ENCODE measurements around the gene CACNA1A.
"Not testable (repeated sequence)": the region's sequence is repeated elsewhere in the genome, so short reads cannot be mapped to it uniquely, and the experiment has no call there.

The CACNA1A gene

DNA sequence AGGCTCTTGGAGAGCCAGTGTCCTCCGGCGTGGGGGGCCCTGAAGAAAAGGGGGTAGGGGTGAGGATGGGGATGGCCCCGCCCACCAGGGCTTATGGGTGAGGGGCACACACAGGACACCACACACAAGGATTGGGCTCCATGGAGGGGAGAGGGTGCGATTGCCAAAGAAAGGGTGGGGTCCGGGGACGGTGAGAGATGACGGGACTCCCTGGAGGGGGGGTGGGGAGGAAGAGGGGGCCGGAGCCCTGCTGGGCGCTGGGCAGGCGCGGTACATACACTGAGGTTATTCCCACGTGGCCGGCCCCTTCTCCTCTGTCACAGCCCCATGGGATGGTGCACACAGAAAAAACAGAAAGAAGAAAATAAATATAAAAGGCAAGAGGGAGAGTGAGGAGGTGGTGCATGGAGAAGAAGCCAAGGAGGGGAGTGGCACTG lies 295.9 kb downstream of the CACNA1A start:
- peaks cover 0 to 10% (median 0%) of the 10 kb centered on the region in 11 experiments; a peak in 4 of 22 replicates for H3K27me3 ChIP-seq
- peak overlapping the region in 9 of 11 experiments; percentile 97 to 100 (median 100); a peak in 17 of 22 replicates for H3K27ac ChIP-seq
- H3K9ac ChIP-seq, result peak overlapping the region; percentile 88 to 99 (median 97); a peak in 20 of 22 replicates
- H3K4me3 ChIP-seq, result peak overlapping the region; percentile 59 to 81 (median 72); a peak in 19 of 20 replicates
- H3K4me2 ChIP-seq, result peak overlapping the region; percentile 86 to 98 (median 97)
- no peak for TF ChIP-seq Cebpa-rat (IDR thresholded peaks at IDR 0.05)
- no peaks in the 10 kb centered on the region for H3K9me3 ChIP-seq (replicated peaks in 1 of 11)
- peaks cover 51 to 68% (median 64%) of the 10 kb centered on the region in 10 experiments for H3K4me1 ChIP-seq
- H3K36me3 ChIP-seq, result peaks cover 0 to 7% (median 0%) of the 10 kb centered on the region in 11 experiments; a peak in 3 of 22 replicates
- no peaks in the 10 kb centered on the region for H4K20me1 ChIP-seq

DNA sequence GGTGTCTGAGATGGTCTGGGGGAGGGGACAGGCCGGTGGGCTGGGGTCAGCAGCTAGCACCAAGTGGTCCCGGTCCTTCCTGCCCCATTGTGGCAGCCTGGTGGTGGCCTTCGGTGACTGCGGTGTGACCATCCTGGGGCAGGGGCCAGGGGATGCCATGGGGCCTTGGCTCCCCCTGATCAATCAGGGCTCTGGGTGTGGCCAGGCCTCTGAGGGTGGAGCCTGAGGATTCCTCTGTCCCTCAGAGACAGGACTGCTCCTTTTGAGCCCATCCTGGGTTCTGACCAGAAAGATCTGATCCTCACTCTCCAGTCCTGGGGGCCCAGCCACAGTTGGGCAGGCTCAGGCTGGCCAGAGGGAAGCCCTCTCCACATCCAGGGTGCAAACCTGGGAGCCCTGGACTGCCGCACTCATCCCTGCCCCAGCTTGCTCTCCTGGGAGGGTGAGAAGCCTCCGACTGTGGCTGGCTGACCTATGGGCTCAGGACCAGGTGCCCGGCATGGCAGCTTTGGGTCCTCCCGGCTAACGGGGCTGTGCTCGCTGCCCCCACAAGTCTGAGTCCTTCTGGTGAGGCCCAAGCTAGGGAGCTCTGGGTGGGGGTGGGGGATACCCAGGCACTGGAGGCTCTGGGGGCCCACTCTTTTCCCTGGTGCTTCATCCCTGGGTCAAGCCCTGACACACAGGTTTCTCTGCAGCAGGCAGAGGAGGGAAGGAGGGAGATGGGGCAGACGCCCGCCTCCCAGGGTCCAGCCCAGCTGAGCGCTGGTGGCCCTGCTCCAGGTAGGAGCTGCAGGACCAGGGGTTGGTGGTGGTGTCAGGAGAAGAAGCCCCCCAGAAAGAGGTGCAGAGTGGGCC lies 296.6 kb downstream of the CACNA1A start:
- no peak for TF ChIP-seq Cebpa-rat (IDR thresholded peaks at IDR 0.05)
- peaks cover 0 to 10% (median 0%) of the 10 kb centered on the region in 11 experiments; a peak in 4 of 22 replicates for H3K27me3 ChIP-seq
- peak overlapping the region; percentile 86 to 98 (median 97) for H3K4me2 ChIP-seq
- H3K4me3 ChIP-seq, result peak overlapping the region; percentile 59 to 81 (median 72)
- peaks cover 0 to 7% (median 0%) of the 10 kb centered on the region in 11 experiments; a peak in 3 of 22 replicates for H3K36me3 ChIP-seq
- no peaks in the 10 kb centered on the region for H4K20me1 ChIP-seq
- peaks cover 51 to 74% (median 70%) of the 10 kb centered on the region in 10 experiments for H3K4me1 ChIP-seq
- H3K9ac ChIP-seq, result peak overlapping the region; percentile 88 to 99 (median 97)
- no peaks in the 10 kb centered on the region for H3K9me3 ChIP-seq (replicated peaks in 1 of 11)
- H3K27ac ChIP-seq, result peak overlapping the region; percentile 91 to 100 (median 100)

DNA sequence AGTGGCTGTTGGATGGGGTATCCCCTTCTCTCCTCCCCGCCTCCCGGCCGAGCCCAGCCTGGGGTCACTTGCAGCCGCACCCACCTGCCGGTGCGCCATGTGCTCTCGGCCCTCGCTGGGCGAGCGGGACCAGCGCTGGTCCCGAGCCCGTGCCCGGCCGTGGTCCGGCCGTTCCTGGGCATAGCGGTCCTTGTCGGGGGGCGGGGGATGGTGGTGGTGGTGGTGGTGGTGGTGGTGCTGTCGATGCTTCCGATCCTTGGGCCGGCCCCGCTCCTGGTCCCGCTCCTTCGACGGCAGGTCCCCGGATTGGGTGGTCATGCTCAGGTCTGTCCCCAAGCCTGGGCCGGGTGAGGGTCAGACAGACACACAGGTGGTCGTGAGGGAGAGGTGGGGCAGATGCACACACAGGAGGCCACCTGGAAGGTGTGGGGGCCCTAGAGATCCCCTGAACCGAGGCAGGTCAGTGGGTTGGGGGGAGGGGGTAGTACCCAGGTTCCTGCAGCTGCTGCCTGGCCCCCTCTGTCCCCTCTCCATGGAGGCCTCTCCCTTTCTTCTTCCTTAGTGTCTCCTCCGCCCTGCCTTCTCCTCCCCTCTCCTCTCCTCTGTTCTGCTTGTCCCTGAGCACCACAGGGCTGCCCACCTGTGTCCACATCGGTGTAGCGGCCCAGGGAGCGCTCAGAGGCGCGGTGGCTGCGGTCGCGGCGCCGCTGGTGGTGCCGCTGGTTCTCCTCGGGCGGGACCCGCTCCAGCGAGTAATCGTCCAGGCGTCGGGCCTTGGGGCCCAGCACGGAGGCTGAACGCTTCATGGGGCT lies 297.4 kb downstream of the CACNA1A start:
- Histone ChIP-seq H3K9ac (peak overlapping the region; percentile 88 to 99 (median 97)), H4K20me1 (no peaks in the 10 kb centered on the region), H3K27me3 (peaks cover 0 to 10% (median 0%) of the 10 kb centered on the region in 11 experiments; a peak in 4 of 22 replicates), H3K36me3 (peaks cover 0 to 7% (median 0%) of the 10 kb centered on the region in 11 experiments; a peak in 3 of 22 replicates), H3K4me1 (peaks cover 51 to 81% (median 76%) of the 10 kb centered on the region in 10 experiments), H3K27ac (peak overlapping the region; percentile 91 to 100 (median 100)), H3K4me2 (peak overlapping the region; percentile 86 to 98 (median 97)), H3K9me3 (replicated peaks in 1 of 11) (no peaks in the 10 kb centered on the region), H3K4me3 (peak overlapping the region; percentile 59 to 81 (median 72))
- no peak for TF ChIP-seq Cebpa-rat (IDR thresholded peaks at IDR 0.05)

DNA sequence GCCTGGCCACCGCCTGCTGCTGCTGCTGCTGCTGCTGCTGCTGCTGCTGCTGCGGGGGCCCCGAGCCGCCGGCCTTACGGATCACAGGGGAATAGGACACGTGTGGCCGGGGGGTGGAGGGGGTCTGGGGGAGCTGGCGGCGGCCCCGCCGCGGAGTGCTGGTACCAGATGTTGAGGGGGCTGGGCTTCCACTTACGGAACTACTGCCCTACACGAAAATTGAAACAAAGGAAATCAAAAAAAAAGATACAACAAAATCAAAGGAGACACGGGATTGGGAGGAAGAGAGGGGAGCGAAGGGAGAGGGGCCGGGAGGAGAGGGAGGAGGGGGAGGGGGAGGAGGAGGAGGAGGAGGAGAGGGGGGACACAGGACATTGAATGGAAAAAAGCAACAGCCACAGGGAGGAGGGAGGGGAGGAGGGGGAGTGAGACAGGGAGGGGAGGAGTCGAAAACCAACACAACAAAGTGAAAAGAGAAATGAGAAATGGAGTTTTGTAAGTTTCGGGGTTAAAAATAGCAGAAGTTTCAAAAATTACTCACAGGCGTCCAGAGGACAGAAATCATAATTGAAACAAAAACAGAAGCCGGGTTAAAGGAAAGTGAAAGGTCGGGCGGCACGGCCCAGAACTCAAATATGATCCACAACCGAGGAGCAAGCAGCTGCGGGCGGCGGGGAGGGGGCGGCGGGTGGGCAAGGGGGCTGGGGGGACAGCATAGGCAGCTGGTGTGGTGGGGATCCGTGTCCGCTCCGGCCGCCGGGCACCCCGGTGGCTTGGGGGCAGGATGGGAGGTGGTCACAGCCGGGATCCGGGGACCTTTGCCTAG lies 298.2 kb downstream of the CACNA1A start:
- H4K20me1 ChIP-seq, result no peaks in the 10 kb centered on the region
- H3K9me3 ChIP-seq (replicated peaks in 1 of 11), result no peaks in the 10 kb centered on the region
- H3K4me1 ChIP-seq, result peaks cover 53 to 89% (median 83%) of the 10 kb centered on the region in 10 experiments
- H3K36me3 ChIP-seq, result peaks cover 0 to 7% (median 0%) of the 10 kb centered on the region in 11 experiments; a peak in 3 of 22 replicates
- peak overlapping the region; percentile 90 to 99 (median 97) for H3K9ac ChIP-seq
- peak overlapping the region; percentile 59 to 81 (median 72) for H3K4me3 ChIP-seq
- peak overlapping the region; percentile 93 to 98 (median 97) for H3K4me2 ChIP-seq
- TF ChIP-seq Cebpa-rat (IDR thresholded peaks at IDR 0.05), result peak in 3 of 11 experiments; percentile 33 to 68 (median 43); a peak in 4 of 22 replicates
- H3K27me3 ChIP-seq, result peaks cover 0 to 10% (median 0%) of the 10 kb centered on the region in 11 experiments; a peak in 4 of 22 replicates
- H3K27ac ChIP-seq, result peak overlapping the region; percentile 91 to 100 (median 100)

DNA sequence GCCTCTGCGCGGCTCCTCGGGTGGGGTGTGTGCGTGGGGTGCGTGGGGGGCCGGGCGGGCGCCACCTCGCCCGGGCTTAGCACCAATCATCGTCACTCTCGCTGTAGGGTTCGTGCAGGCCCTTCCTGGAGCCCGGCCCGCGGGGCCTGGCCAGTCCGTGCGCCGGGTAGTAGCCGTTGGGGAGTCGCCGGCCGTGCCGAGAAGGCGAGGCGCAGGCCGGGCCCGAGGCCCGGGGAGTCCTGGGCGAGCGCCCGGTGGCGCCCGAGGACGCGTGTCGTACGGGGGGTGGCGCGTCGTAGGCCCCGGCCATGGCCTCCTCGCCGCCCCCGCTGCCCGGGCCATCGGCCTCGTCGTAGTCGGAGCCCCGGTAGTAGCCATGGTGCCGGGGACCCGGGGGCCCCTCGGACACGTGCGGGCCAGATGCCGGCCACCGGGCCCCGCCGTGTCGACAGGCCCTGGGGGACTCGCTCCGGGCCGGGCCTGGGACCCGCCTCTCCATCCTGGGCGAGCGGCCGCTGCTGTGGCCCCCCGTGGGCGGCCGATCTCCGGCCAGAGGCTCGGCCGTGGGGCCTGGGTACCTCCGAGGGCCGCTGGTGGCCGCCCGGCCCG lies 298.9 kb downstream of the CACNA1A start:
- peaks cover 0 to 10% (median 0%) of the 10 kb centered on the region in 11 experiments; a peak in 4 of 22 replicates for H3K27me3 ChIP-seq
- peak overlapping the region; percentile 46 to 79 (median 70) for H3K4me3 ChIP-seq
- peak overlapping the region; percentile 90 to 99 (median 97) for H3K9ac ChIP-seq
- H3K4me1 ChIP-seq, result peaks cover 55 to 89% (median 84%) of the 10 kb centered on the region in 10 experiments
- H3K27ac ChIP-seq, result peak overlapping the region; percentile 91 to 100 (median 100)
- H3K36me3 ChIP-seq, result peaks cover 0 to 7% (median 0%) of the 10 kb centered on the region in 11 experiments; a peak in 3 of 22 replicates
- no peak for TF ChIP-seq Cebpa-rat (IDR thresholded peaks at IDR 0.05)
- H4K20me1 ChIP-seq, result no peaks in the 10 kb centered on the region
- peak overlapping the region; percentile 89 to 98 (median 96) for H3K4me2 ChIP-seq
- no peaks in the 10 kb centered on the region for H3K9me3 ChIP-seq (replicated peaks in 1 of 11)

DNA sequence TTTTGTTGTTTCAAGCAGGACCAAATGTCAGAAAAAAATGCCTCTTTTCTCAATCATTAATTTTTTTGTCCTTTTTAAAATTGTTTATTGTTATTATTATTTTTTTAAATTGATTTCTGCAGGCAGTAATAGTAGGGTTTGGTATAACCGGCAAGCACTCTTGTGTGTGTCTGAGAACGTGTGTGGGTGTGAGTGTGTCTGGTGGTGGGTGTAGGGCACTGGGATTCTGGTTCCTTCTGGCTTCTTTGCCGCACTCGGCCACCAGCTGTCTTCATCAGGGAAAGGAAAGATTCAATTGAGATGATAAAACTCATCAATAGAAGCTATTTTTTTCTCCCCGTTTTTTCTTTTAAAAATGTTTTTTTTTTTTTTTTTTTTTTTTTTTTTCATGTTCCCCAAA lies 299.7 kb downstream of the CACNA1A start:
- peaks cover 0 to 10% (median 0%) of the 10 kb centered on the region in 11 experiments; a peak in 4 of 22 replicates for H3K27me3 ChIP-seq
- no peak for TF ChIP-seq Cebpa-rat (IDR thresholded peaks at IDR 0.05)
- no peaks in the 10 kb centered on the region for H4K20me1 ChIP-seq
- H3K36me3 ChIP-seq, result peaks cover 0 to 7% (median 0%) of the 10 kb centered on the region in 11 experiments; a peak in 3 of 22 replicates
- H3K4me1 ChIP-seq, result peaks cover 51 to 81% (median 76%) of the 10 kb centered on the region in 10 experiments
- no peaks in the 10 kb centered on the region for H3K9me3 ChIP-seq (replicated peaks in 1 of 11)
- peak overlapping the region; percentile 89 to 98 (median 96); a peak in 21 of 22 replicates for H3K4me2 ChIP-seq
- peak overlapping the region; percentile 90 to 99 (median 97); a peak in 21 of 22 replicates for H3K9ac ChIP-seq
- H3K4me3 ChIP-seq, result peak overlapping the region in 5 of 10 experiments; percentile 61 to 79 (median 69); a peak in 7 of 20 replicates
- peak overlapping the region; percentile 91 to 100 (median 100); a peak in 20 of 22 replicates for H3K27ac ChIP-seq

DNA sequence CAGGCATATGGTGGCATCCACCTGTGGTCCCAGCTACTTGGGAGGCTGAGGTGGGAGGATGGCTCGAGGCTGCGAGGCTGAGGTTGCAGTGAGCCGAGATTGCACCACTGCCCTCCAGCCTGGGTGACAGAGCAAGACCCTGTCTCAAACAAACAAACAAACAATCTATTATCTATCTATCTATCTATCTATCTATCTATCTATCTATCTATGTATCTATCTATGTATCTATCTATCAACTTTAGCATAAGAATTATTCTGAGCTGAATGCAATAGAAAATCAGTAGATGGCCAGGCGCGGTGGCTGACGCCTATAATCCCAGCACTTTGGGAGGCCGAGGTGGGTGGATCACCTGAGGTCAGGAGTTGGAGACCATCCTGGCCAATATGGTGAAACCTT lies 304.2 kb downstream of the CACNA1A start:
- H3K4me3 ChIP-seq, result not testable (repeated sequence)

More for the DNA sequence above, 304.2 kb downstream of the CACNA1A start:
- H3K27me3 ChIP-seq; H3K4me2 ChIP-seq; H3K27ac ChIP-seq; H3K9ac ChIP-seq; H4K20me1 ChIP-seq; H3K9me3 ChIP-seq (replicated peaks in 1 of 11); H3K36me3 ChIP-seq: not testable (repeated sequence)
- H3K4me1 ChIP-seq, result peaks cover 16 to 47% (median 42%) of the 10 kb centered on the region in 10 experiments

Measured in BLaER1 treated with 17β-estradiol and CSF1 and Interleukin-3, amounts not matched to agents 10 nM and 100 nM (cell line).